SK-N-SH (cell line): ENCODE measurements around the gene KRTAP1-4. TPM values are rescaled to one million over a fixed set of nuclear protein-coding genes. Genes with fewer than 3 reads are reported as not detected.
A peak's percentile ranks its signal among the peaks of the same experiment; 100 is the strongest.
"Not testable (repeated sequence)": the region's sequence is repeated elsewhere in the genome, so short reads cannot be mapped to it uniquely, and the experiment has no call there.

Source experiments
- CTCF ChIA-PET: fragments of 300-600, 350-600 bp; formaldehyde crosslinking; extraction: SDS; loops from one replicate; lab custom pipeline; 2021; lab: Yijun Ruan, JAX
- POLR2A ChIA-PET: fragments of 350-600 bp; sonication (Branson Sonifier 250); formaldehyde crosslinking; extraction: SDS; loops from one replicate; lab custom pipeline; 2020; ENCODE audit warnings: antibody characterized with exemption, inconsistent platforms; lab: Yijun Ruan, JAX
- DNase-seq: peaks from one replicate; pipeline ENCODE4 v3.0.0; 2012
- H2AFZ ChIP-seq: fragments of 200-600 bp; sonication (generic); 2 replicates; pipeline ENCODE4 v1.8.1; 2016; ENCODE audit warnings: antibody characterized with exemption, mild to moderate bottlenecking, low read depth
- H3F3A ChIP-seq: fragments of 200-600 bp; sonication (generic); replicated peaks from 2 replicates; pipeline ENCODE3; 2016; ENCODE audit warnings: antibody characterized with exemption, mild to moderate bottlenecking; ENCODE audit not compliant: insufficient read depth
- H3K27ac ChIP-seq, 2 experiments: fragments of 200-500 bp in 1 of 2; fragments of 200-600 bp in 1 of 2; sonication (Bioruptor generic) in 1 of 2; sonication (generic), shearing (Covaris generic) in 1 of 2; 2 replicates each; pipeline versions ENCODE4 v1.5.1 to v1.6.1; 2014 to 2016; ENCODE audit warnings: low read depth in 2 of 2, inconsistent platforms in 1 of 2, low read length in 1 of 2, mild to moderate bottlenecking in 1 of 2, mixed read lengths in 1 of 2
- H3K27me3 ChIP-seq: fragments of 200-600 bp; sonication (generic), shearing (Covaris generic); 2 replicates; pipeline ENCODE4 v1.6.1; 2016; ENCODE audit warnings: mixed run types; ENCODE audit not compliant: insufficient read depth
- H3K36me3 ChIP-seq, 2 experiments: fragments of 200-500 bp in 1 of 2; fragments of 200-600 bp in 1 of 2; sonication (Bioruptor generic) in 1 of 2; sonication (generic) in 1 of 2; replicated peaks in 1 of 2; 2 replicates each; pipeline versions ENCODE3 to v1.5.1; 2014 to 2016; ENCODE audit warnings: low read length in 1 of 2, mild to moderate bottlenecking in 1 of 2; ENCODE audit not compliant: insufficient read depth in 2 of 2, control insufficient read depth in 1 of 2
- H3K4me1 ChIP-seq, 2 experiments: fragments of 200-500 bp in 1 of 2; fragments of 200-600 bp in 1 of 2; sonication (Bioruptor generic) in 1 of 2; sonication (generic), shearing (Covaris generic) in 1 of 2; 2 replicates each; pipeline versions ENCODE4 v1.5.1 to v1.6.1; 2014 to 2016; ENCODE audit warnings: low read depth in 1 of 2, low read length in 1 of 2, mixed run types in 1 of 2; ENCODE audit not compliant: insufficient read depth in 2 of 2, control insufficient read depth in 1 of 2
- H3K4me2 ChIP-seq: fragments of 200-600 bp; sonication (generic), shearing (Covaris generic); 2 replicates; pipeline ENCODE4 v1.6.1; 2017; ENCODE audit warnings: mixed run types
- H3K4me3 ChIP-seq, 2 experiments: fragments of 200-500 bp in 1 of 2; fragments of 200-600 bp in 1 of 2; sonication (Bioruptor generic) in 1 of 2; sonication (generic), shearing (Covaris generic) in 1 of 2; 2 replicates each; pipeline versions ENCODE4 v1.5.1 to v1.8.1; 2014 to 2016; ENCODE audit warnings: low read depth in 2 of 2, inconsistent platforms in 1 of 2, low read length in 1 of 2, mild to moderate bottlenecking in 1 of 2, mixed read lengths in 1 of 2, moderate library complexity in 1 of 2
- H3K79me2 ChIP-seq: fragments of 200-600 bp; sonication (generic); 2 replicates; pipeline ENCODE4 v1.8.1; 2017; ENCODE audit warnings: mild to moderate bottlenecking; ENCODE audit not compliant: insufficient read depth
- H3K9ac ChIP-seq: fragments of 200-600 bp; sonication (generic); 2 replicates; pipeline ENCODE4 v1.6.1; 2017; ENCODE audit warnings: mixed run types
- H3K9me2 ChIP-seq: fragments of 200-600 bp; sonication (generic); 2 replicates; pipeline ENCODE4 v1.6.1; 2017; ENCODE audit warnings: mixed run types
- H3K9me3 ChIP-seq: fragments of 200-600 bp; sonication (generic); 2 replicates; pipeline ENCODE4 v1.6.1; 2017; ENCODE audit warnings: mixed run types, mild to moderate bottlenecking, moderate library complexity
- H4K20me1 ChIP-seq: fragments of 200-600 bp; sonication (generic); 2 replicates; pipeline ENCODE4 v1.6.1; 2017; ENCODE audit warnings: mild to moderate bottlenecking, mixed run types; ENCODE audit not compliant: insufficient read depth
- CHD2 ChIP-seq: fragments of 150-350 bp; IDR thresholded peaks from 2 replicates; pipeline ENCODE4 v1.6.1; 2018; ENCODE audit warnings: low read length; ENCODE audit not compliant: partially characterized antibody
- CTCF ChIP-seq: fragments of 200-600 bp; sonication (generic); IDR thresholded peaks from 2 replicates; pipeline ENCODE4 v1.6.1; 2017; ENCODE audit warnings: antibody characterized with exemption, mild to moderate bottlenecking, moderate library complexity
- ELF1 ChIP-seq: IDR thresholded peaks from 2 replicates; pipeline ENCODE4 v1.4.0; 2012
- EP300 ChIP-seq, 2 experiments: IDR thresholded peaks; 2 replicates each; pipeline versions ENCODE4 v1.4.0 to v1.6.1; 2012; ENCODE audit warnings: borderline replicate concordance in 1 of 2, low read depth in 1 of 2, low read length in 1 of 2
- EZH2phosphoT487 ChIP-seq: fragments of 200-600 bp; sonication (generic); IDR thresholded peaks from 2 replicates; pipeline ENCODE4 v1.6.1; 2017; ENCODE audit warnings: low read depth, mixed run types, mild to moderate bottlenecking, antibody characterized with exemption, moderate library complexity, borderline replicate concordance
- FOXM1 ChIP-seq: IDR thresholded peaks from 2 replicates; pipeline ENCODE4 v1.4.0; 2012; ENCODE audit warnings: low read depth, mild to moderate bottlenecking
- GABPA ChIP-seq: IDR thresholded peaks from 2 replicates; pipeline ENCODE4 v1.4.0; 2012; ENCODE audit warnings: low read depth, mild to moderate bottlenecking
- GATA2 ChIP-seq: sonication (generic); formaldehyde crosslinking; IDR thresholded peaks from 2 replicates; pipeline ENCODE4 v1.5.0; 2020; ENCODE audit warnings: mild to moderate bottlenecking, missing genetic modification reagents
- JUND ChIP-seq: IDR thresholded peaks from 2 replicates; pipeline ENCODE4 v1.4.0; 2012
- NRF1 ChIP-seq: IDR thresholded peaks from 2 replicates; pipeline ENCODE4 v1.6.1; 2012; ENCODE audit warnings: low read depth, mild to moderate bottlenecking, low read length
- PBX3 ChIP-seq: IDR thresholded peaks from 2 replicates; pipeline ENCODE4; 2012
- RAD21 ChIP-seq: IDR thresholded peaks from 2 replicates; pipeline ENCODE4 v1.6.1; 2012; ENCODE audit warnings: mild to moderate bottlenecking, low read length
- RCOR1 ChIP-seq: fragments of 150-350 bp; IDR thresholded peaks from 2 replicates; pipeline ENCODE4 v1.6.1; 2017; ENCODE audit warnings: antibody characterized with exemption, low read length
- RXRA ChIP-seq: IDR thresholded peaks from 2 replicates; pipeline ENCODE4 v1.4.0; 2012; ENCODE audit warnings: low read depth, mild to moderate bottlenecking, borderline replicate concordance
- SMC3 ChIP-seq: IDR thresholded peaks from 2 replicates; pipeline ENCODE4 v1.6.1; 2012; ENCODE audit warnings: low read depth, low read length, improper control_type of control experiment
- USF1 ChIP-seq: IDR thresholded peaks from 2 replicates; pipeline ENCODE4 v1.4.0; 2012; ENCODE audit warnings: low read depth, borderline replicate concordance
- USF2 ChIP-seq: fragments of 150-350 bp; IDR thresholded peaks from 2 replicates; pipeline ENCODE4 v1.6.1; 2017; ENCODE audit warnings: antibody characterized with exemption, low read length, low read depth, borderline replicate concordance
- YY1 ChIP-seq: IDR thresholded peaks from 2 replicates; pipeline ENCODE4 v1.4.0; 2012; ENCODE audit warnings: low read depth, mild to moderate bottlenecking
- WGBS: methylation state at CpG from one replicate; pipeline ENCODE4 v1.1.6; 2017; ENCODE audit warnings: low lambda C conversion rate; 5-methylcytosine and 5-hydroxymethylcytosine counted together
- polyA plus RNA-seq, 3 experiments: library from polyadenylated mRNA; depleted of rRNA; stranded (reverse); fragments of >200 nt; gene quantifications; 2 replicates each; pipeline ENCODE4 v1.2.3, GENCODE V29; 2012

Gene KRTAP1-4
- polyA plus RNA-seq, 1 of the 3 experiments (the other 2 are of a cell fraction), result not detected

GRCh38 chr17:41049110-41049509 is 19.1 kb upstream of the KRTAP1-4 start:
- Histone ChIP-seq H3K9me2 (no peaks in the 10 kb centered on the region), H2AFZ (peak overlapping the region; percentile 44; the same call in 1 of the 2 replicates), H4K20me1 (no peaks in the 10 kb centered on the region), H3K4me2 (peak overlapping the region; percentile 14), H3K36me3 (peaks cover 0 to 4% of the 10 kb centered on the region in 2 experiments), H3K9ac (no peak overlapping the region), H3K4me1 (no peaks in the 10 kb centered on the region), H3K9me3 (no peaks in the 10 kb centered on the region), H3F3A (peaks cover 10% of the 10 kb centered on the region), H3K79me2 (no peaks in the 10 kb centered on the region), H3K27ac (peak overlapping the region in 1 of 2 experiments; percentile 44; a peak in 2 of 4 replicates), H3K4me3 (no peak overlapping the region), H3K27me3 (no peaks in the 10 kb centered on the region)
- 10% methylated on average over 2 of the region's 2 CpGs for WGBS
- CTCF ChIA-PET, result interaction anchor here (1.4 kb wide), 1 partner anchor 614 kb away, joined by 3 read pairs; no protein-coding TSS in a partner anchor
- TF ChIP-seq NRF1 (no peak), EP300 (IDR thresholded peaks at IDR 0.05; ENCODE audit: borderline replicate concordance in 1 of 2, low read depth in 1 of 2, low read length in 1 of 2) (no peak), RAD21 (no peak), RCOR1 (no peak), ELF1 (no peak), GATA2 (CRISPR knock-in tag) (no peak), USF2 (no peak), FOXM1 (no peak)
- no peak for DNase-seq
- POLR2A ChIA-PET, result no interaction called here

- Histone ChIP-seq H4K20me1 (no peaks in the 10 kb centered on the region), H3K36me3 (peaks cover 0 to 3% of the 10 kb centered on the region in 2 experiments), H3K9ac (no peak overlapping the region), H3K27ac (peak overlapping the region in 1 of 2 experiments; percentile 44; a peak in 2 of 4 replicates), H3K9me2 (no peaks in the 10 kb centered on the region), H3F3A (peaks cover 10% of the 10 kb centered on the region), H3K4me3 (no peak overlapping the region), H3K9me3 (no peaks in the 10 kb centered on the region), H2AFZ (peak overlapping the region; percentile 44; the same call in 1 of the 2 replicates), H3K27me3 (no peaks in the 10 kb centered on the region), H3K4me1 (no peaks in the 10 kb centered on the region), H3K4me2 (peak overlapping the region; percentile 14), H3K79me2 (no peaks in the 10 kb centered on the region)
- CTCF ChIA-PET, result interaction anchor here (0.6 to 1.4 kb wide), 2 partner anchors 32 to 614 kb away, joined by 3 read pairs; no protein-coding TSS in a partner anchor
- 3% methylated on average over 7 of the region's 7 CpGs for WGBS
- TF ChIP-seq GABPA (no peak), EZH2phosphoT487 (no peak), SMC3 (no peak), RCOR1 (no peak), USF1 (no peak), JUND (no peak), RXRA (no peak), CHD2 (no peak), PBX3 (no peak), YY1 (no peak), CTCF (no peak)
- DNase-seq, result no peak
- POLR2A ChIA-PET, result no interaction called here
These were observed 18.4 kb upstream of the KRTAP1-4 start for GRCh38 chr17:41048441-41048840.

- H3K4me1 ChIP-seq, H4K20me1 ChIP-seq, H3K79me2 ChIP-seq, H3K9ac ChIP-seq, H3K9me2 ChIP-seq, H3F3A ChIP-seq, H3K27me3 ChIP-seq, H3K9me3 ChIP-seq, H3K36me3 ChIP-seq, H3K27ac ChIP-seq, DNase-seq, CTCF ChIA-PET, H3K4me3 ChIP-seq: not testable (repeated sequence)
- Histone ChIP-seq H2AFZ (peak within 1 kb of the TSS; percentile 44; the same call in 1 of the 2 replicates), H3K4me2 (peak within 1 kb of the TSS; percentile 14; the same call in 1 of the 2 replicates)
- POLR2A ChIA-PET, result interaction anchor here (0.6 kb wide), 1 partner anchor 7 kb away, joined by 3 read pairs; no protein-coding TSS in a partner anchor
- WGBS, result 28% methylated on average over 7 of the region's 33 CpGs
These were observed 16.9 kb upstream of the KRTAP1-4 start, which contains the start of gene KRTAP2-1 for GRCh38 chr17:41046735-41047465. KRTAP2-1 (minus strand) TSS chr17:41047316; CDS start chr17:41047267, 49 bp downstream.
